WTC11 (cell line): ENCODE results near the gene CCND3. TPM values are rescaled to one million over a fixed set of nuclear protein-coding genes. Genes with fewer than 3 reads are reported as not detected.

ENCODE experiments used
- ATAC-seq: fragments of 200-7000 bp; cut with Tn5 transposase; 2 replicates; pipeline ENCODE4 v1.10.0; 2021; ENCODE audit warnings: mild to moderate bottlenecking, moderate library complexity
- CTCF ChIA-PET: fragments of 300-600 bp; sonication (Branson Sonifier 250); formaldehyde crosslinking; loops from one replicate; lab custom pipeline; 2021; ENCODE audit warnings: antibody characterized with exemption; lab: Charles Lee
- POLR2A ChIA-PET: fragments of 350-600 bp; sonication (Branson Sonifier 250); formaldehyde crosslinking; loops from one replicate; lab custom pipeline; 2021; ENCODE audit warnings: antibody characterized with exemption; lab: Charles Lee
- DNase-seq: peaks from one replicate; pipeline ENCODE4 v3.0.0; 2021; ENCODE audit warnings: low spot score
- H3K27ac Mint-ChIP-seq: 2 replicates; pipeline ENCODE4 v1.8.0; 2021; ENCODE audit warnings: mixed read lengths
- H3K27me3 Mint-ChIP-seq: 2 replicates; pipeline ENCODE4 v1.8.0; 2021; ENCODE audit warnings: low read depth, mild to moderate bottlenecking, moderate library complexity, mixed read lengths
- H3K36me3 Mint-ChIP-seq: 2 replicates; pipeline ENCODE4 v1.8.0; 2021; ENCODE audit warnings: mixed read lengths
- H3K4me1 Mint-ChIP-seq: 2 replicates; pipeline ENCODE4 v1.8.0; 2022; ENCODE audit warnings: mixed read lengths
- H3K4me3 Mint-ChIP-seq: 2 replicates; pipeline ENCODE4 v1.8.0; 2021; ENCODE audit warnings: mild to moderate bottlenecking, moderate library complexity, mixed read lengths
- H3K9me3 Mint-ChIP-seq: 2 replicates; pipeline ENCODE4 v1.8.0; 2021; ENCODE audit warnings: mixed read lengths
- ATF2 ChIP-seq: sonication (generic); formaldehyde crosslinking; IDR thresholded peaks from 2 replicates; pipeline ENCODE4 v1.8.1; 2022; ENCODE audit warnings: low read depth, missing genetic modification reagents, borderline replicate concordance
- ATF3 ChIP-seq: sonication (generic); formaldehyde crosslinking; conservative IDR thresholded peaks from 2 replicates; pipeline ENCODE4 v1.8.1; 2022; ENCODE audit warnings: mild to moderate bottlenecking, missing genetic modification reagents
- CREM ChIP-seq: sonication (generic); formaldehyde crosslinking; IDR thresholded peaks from 2 replicates; pipeline ENCODE4 v1.8.1; 2022; ENCODE audit warnings: mild to moderate bottlenecking, missing genetic modification reagents, moderate library complexity
- ELF4 ChIP-seq: sonication (generic); formaldehyde crosslinking; IDR thresholded peaks from 2 replicates; pipeline ENCODE4 v1.8.1; 2022; ENCODE audit warnings: low read depth, mild to moderate bottlenecking, moderate library complexity, missing genetic modification reagents
- EMX1 ChIP-seq: fragments of 250-450 bp; sonication (Bioruptor Pico); IDR thresholded peaks from 2 replicates; pipeline ENCODE4 v1.8.0; 2021; ENCODE audit warnings: mild to moderate bottlenecking
- FOXK1 ChIP-seq: sonication (generic); formaldehyde crosslinking; IDR thresholded peaks from 2 replicates; pipeline ENCODE4 v1.8.0; 2022; ENCODE audit warnings: mild to moderate bottlenecking, moderate library complexity, missing genetic modification reagents
- FOXP1 ChIP-seq: sonication (generic); formaldehyde crosslinking; IDR thresholded peaks from 2 replicates; pipeline ENCODE4 v1.8.0; 2022; ENCODE audit warnings: missing genetic modification reagents, mild to moderate bottlenecking, moderate library complexity, borderline replicate concordance
- GTF2I ChIP-seq: fragments of 250-450 bp; sonication (Bioruptor Pico); conservative IDR thresholded peaks from 2 replicates; pipeline ENCODE4 v1.4.0; 2021; ENCODE audit warnings: mild to moderate bottlenecking
- JAZF1 ChIP-seq: fragments of 250-450 bp; sonication (Bioruptor Pico); IDR thresholded peaks from 2 replicates; pipeline ENCODE4 v1.9.0; 2021; ENCODE audit warnings: moderate library complexity, mild to moderate bottlenecking, inconsistent platforms
- NFYB ChIP-seq: sonication (generic); formaldehyde crosslinking; conservative IDR thresholded peaks from 2 replicates; pipeline ENCODE4 v1.8.0; 2022; ENCODE audit warnings: low read depth, missing genetic modification reagents
- RORB ChIP-seq: fragments of 250-450 bp; sonication (Bioruptor Pico); IDR thresholded peaks from 2 replicates; pipeline ENCODE4 v1.9.0; 2021; ENCODE audit warnings: mild to moderate bottlenecking
- SOX15 ChIP-seq: fragments of 250-450 bp; sonication (Bioruptor Pico); IDR thresholded peaks from 2 replicates; pipeline ENCODE4 v1.9.0; 2021; ENCODE audit warnings: mild to moderate bottlenecking
- USF1 ChIP-seq: sonication (generic); formaldehyde crosslinking; IDR thresholded peaks from 2 replicates; pipeline ENCODE4 v1.8.0; 2022; ENCODE audit warnings: mild to moderate bottlenecking, missing genetic modification reagents
- ZNF263 ChIP-seq: sonication (generic); formaldehyde crosslinking; IDR thresholded peaks from 2 replicates; pipeline ENCODE4 v1.8.1; 2022; ENCODE audit warnings: low read depth, mild to moderate bottlenecking, moderate library complexity, missing genetic modification reagents
- ZNF281 ChIP-seq: sonication (generic); formaldehyde crosslinking; IDR thresholded peaks from 2 replicates; pipeline ENCODE4 v1.8.0; 2023; ENCODE audit warnings: mild to moderate bottlenecking, missing genetic modification reagents
- ZNF425 ChIP-seq: fragments of 250-450 bp; sonication (Bioruptor Pico); conservative IDR thresholded peaks from 2 replicates; pipeline ENCODE4 v1.9.0; 2021; ENCODE audit warnings: mild to moderate bottlenecking
- ZNF671 ChIP-seq: fragments of 250-450 bp; sonication (Bioruptor Pico); IDR thresholded peaks from 2 replicates; pipeline ENCODE4 v1.8.0; 2021; ENCODE audit warnings: mild to moderate bottlenecking
- total RNA-seq: library from RNA; stranded (reverse); gene quantifications from 3 replicates; pipeline ENCODE4 v1.2.3, GENCODE V29; 2021

The CCND3 gene
- total RNA-seq, 1 experiment from 2014 or later = 33.6 TPM

GRCh38 chr6:41963371-41963770, 21.8 kb upstream of the CCND3 start:
- Mint-ChIP-seq H3K27ac (no peak overlapping the region), H3K4me1 (peaks cover 51% of the 10 kb centered on the region), H3K36me3 (no peaks in the 10 kb centered on the region), H3K4me3 (no peak overlapping the region), H3K9me3 (peaks cover 4% of the 10 kb centered on the region; the same call in 1 of the 2 replicates), H3K27me3 (no peaks in the 10 kb centered on the region; the same call in 1 of the 2 replicates)
- ATAC-seq (no peak), DNase-seq (no peak)
- TF ChIP-seq ATF3 (CRISPR knock-in tag) = no peak
- no peak for TF ChIP-seq CREM (CRISPR knock-in tag)
- TF ChIP-seq JAZF1 (CRISPR knock-in tag) = no peak
- no peak for TF ChIP-seq USF1 (CRISPR knock-in tag)
- CTCF ChIA-PET = interaction anchor here (1.0 to 4.1 kb wide), 5 partner anchors 23 to 177 kb away, joined by 3 to 38 read pairs (median 7); partner anchors contain the start of genes BYSL, CCND3, MED20 and TOMM6
- POLR2A ChIA-PET = interaction anchor here (0.6 kb wide), 1 partner anchor 15 kb away, joined by 3 read pairs; no protein-coding TSS in a partner anchor

- Mint-ChIP-seq H3K4me3 (no peak overlapping the region), H3K36me3 (no peaks in the 10 kb centered on the region), H3K9me3 (no peaks in the 10 kb centered on the region), H3K27ac (no peak overlapping the region), H3K27me3 (no peaks in the 10 kb centered on the region; the same call in 1 of the 2 replicates), H3K4me1 (peaks cover 21% of the 10 kb centered on the region)
- TF ChIP-seq ATF2 (CRISPR knock-in tag) = no peak
- TF ChIP-seq ZNF281 = no peak
- TF ChIP-seq SOX15 (CRISPR knock-in tag) = no peak
- no peak for TF ChIP-seq FOXK1 (CRISPR knock-in tag)
- TF ChIP-seq ZNF671 = no peak
- no peak for TF ChIP-seq ZNF263 (CRISPR knock-in tag)
- TF ChIP-seq EMX1 = no peak
- TF ChIP-seq RORB (CRISPR knock-in tag) = no peak
- no peak for TF ChIP-seq ELF4 (CRISPR knock-in tag)
- TF ChIP-seq FOXP1 (CRISPR knock-in tag) = no peak
- TF ChIP-seq GTF2I (CRISPR knock-in tag) = no peak
- TF ChIP-seq ZNF425 (CRISPR knock-in tag) = no peak
- no peak for TF ChIP-seq NFYB (CRISPR knock-in tag)
- DNase-seq = no peak
- ChIA-PET POLR2A (interaction anchor here (0.7 kb wide), 1 partner anchor 159 kb away, joined by 3 read pairs; no protein-coding TSS in a partner anchor), CTCF (interaction anchor here (1.1 to 1.7 kb wide), 2 partner anchors 23 to 39 kb away, joined by 3 to 5 read pairs; partner anchors contain the start of genes BYSL and MED20)
- ATAC-seq = no peak
These were observed 18.4 kb upstream of the CCND3 start for GRCh38 chr6:41960028-41960427.
